Lower leg skin (tissue), 3 donors: Measurements from ENCODE around the gene KRTAP15-1.

Experiments
- POLR2A ChIP-seq, 2 donors: fragments of 450-650 bp; IDR thresholded peaks; one replicate each; pipeline ENCODE4 v1.6.1; 2016 to 2017; ENCODE audit warnings: antibody characterized with exemption in 2 of 2, mild to moderate bottlenecking in 1 of 2, moderate library complexity in 1 of 2
- TF ChIP-seq, protein P1 (sequence below), 3 donors: fragments of 450-650 bp; IDR thresholded peaks; one replicate each; pipeline ENCODE4 v1.5.1; 2016; ENCODE audit warnings: antibody characterized with exemption in 3 of 3, mild to moderate bottlenecking in 3 of 3, moderate library complexity in 2 of 3

- TF ChIP-seq, protein P1, sequence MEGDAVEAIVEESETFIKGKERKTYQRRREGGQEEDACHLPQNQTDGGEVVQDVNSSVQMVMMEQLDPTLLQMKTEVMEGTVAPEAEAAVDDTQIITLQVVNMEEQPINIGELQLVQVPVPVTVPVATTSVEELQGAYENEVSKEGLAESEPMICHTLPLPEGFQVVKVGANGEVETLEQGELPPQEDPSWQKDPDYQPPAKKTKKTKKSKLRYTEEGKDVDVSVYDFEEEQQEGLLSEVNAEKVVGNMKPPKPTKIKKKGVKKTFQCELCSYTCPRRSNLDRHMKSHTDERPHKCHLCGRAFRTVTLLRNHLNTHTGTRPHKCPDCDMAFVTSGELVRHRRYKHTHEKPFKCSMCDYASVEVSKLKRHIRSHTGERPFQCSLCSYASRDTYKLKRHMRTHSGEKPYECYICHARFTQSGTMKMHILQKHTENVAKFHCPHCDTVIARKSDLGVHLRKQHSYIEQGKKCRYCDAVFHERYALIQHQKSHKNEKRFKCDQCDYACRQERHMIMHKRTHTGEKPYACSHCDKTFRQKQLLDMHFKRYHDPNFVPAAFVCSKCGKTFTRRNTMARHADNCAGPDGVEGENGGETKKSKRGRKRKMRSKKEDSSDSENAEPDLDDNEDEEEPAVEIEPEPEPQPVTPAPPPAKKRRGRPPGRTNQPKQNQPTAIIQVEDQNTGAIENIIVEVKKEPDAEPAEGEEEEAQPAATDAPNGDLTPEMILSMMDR (IDR thresholded peaks at IDR 0.05): no peak
- TF ChIP-seq POLR2A (IDR thresholded peaks at IDR 0.05): no peak
These were observed 9.9 kb upstream of the KRTAP15-1 start, which contains the start of gene KRTAP13-4 for GRCh38 chr21:30430170-30430655.
